Measurements from ENCODE around the gene PPM1K.

Gene PPM1K

GRCh38 chr4:88216395-88216794, 68.0 kb downstream of the PPM1K start:
- no peak for DNase-seq

GRCh38 chr4:88215351-88215750, 69.0 kb downstream of the PPM1K start:
- no peak for DNase-seq

- DNase-seq = no peak
Measured at GRCh38 chr4:88212253-88212561, 72.2 kb downstream of the PPM1K start.

- DNase-seq = peak; percentile 67
Measured at GRCh38 chr4:88211473-88212252, 72.7 kb downstream of the PPM1K start.

GRCh38 chr4:88208156-88208555, 76.2 kb downstream of the PPM1K start:
- DNase-seq = no peak

All from activated CD4-positive, alpha-beta T cell treated with anti-CD3 and anti-CD28 coated beads, Interleukin-2, amount 50 U/mL, for 16 hours (primary cell).